ENCODE measurements around the gene MRPL28.
A peak's percentile ranks its signal among the peaks of the same experiment; 100 is the strongest.
"Not testable (repeated sequence)": the region's sequence is repeated elsewhere in the genome, so short reads cannot be mapped to it uniquely, and the experiment has no call there.

Gene MRPL28

DNA sequence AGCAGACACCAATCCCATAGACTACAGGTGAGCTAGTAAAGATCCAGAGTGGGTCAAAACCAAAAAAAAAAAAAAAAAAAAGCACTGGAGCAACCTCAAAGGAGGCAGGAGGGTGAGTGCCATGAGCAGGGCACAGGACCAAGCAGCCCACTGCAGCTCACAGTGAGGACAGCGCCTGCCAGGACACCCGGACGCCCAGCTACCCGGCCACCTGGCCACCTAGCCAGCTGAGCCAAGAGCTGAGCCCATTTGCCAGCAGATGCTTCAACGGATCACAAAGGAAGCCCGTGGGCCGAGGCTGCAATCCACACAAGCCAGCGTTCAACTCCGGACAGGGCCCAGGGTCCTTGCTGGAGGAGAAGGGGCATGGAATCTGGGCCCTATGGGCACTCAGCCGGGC lies 32.9 kb downstream of the MRPL28 start:
- DNase-seq = no peak

DNA sequence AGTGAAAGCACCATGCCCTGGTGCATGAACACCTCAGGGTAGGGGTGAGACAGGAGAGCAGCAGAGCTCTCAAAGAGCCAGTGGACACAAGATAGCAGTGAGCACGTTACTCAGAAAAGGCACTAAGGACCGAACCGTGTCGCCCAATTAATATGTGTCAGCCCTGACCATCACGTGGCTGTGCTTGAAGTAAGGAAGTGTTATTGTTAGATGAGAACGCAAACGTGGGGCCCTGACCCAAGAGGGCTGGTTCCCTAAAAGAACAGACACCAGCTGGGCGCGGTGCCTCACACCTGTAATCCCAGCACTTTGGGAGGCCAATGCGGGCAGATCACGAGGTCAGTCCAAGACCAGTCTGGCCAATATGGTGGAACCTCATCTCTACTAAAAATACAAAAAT lies 34.1 kb downstream of the MRPL28 start:
- DNase-seq = no peak

DNA sequence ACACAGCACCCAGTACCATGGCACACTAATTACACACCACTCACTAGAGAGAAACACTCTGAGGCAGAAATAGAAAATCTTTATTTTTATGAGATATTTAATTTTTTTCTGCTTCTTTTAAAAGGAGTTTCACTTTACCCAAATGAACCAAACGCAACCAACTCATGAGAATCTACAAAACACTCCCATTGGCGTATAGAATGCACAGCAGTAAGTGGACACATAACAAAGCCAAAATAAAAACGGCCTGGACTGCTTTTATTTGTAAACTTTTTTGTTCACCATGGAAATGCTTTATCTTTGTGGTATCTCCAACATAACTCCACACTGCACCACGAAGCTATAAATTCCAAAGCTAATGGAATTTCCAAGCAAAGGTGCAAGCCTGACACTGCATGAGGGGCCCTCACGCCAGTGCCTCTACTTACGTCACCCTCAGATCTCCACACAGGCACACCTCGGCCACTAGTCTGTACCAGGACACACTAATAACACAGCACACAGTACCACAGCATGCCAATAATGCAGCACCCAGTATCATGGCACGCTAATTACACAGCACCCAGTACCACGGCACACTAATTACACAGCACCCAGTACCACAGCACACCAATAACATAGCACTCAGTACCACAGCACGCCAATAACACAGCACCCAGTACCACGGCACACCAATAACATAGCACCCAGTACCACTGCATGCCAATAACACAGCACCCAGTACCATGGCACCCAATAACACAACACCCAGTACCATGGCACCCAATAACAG lies 35.3 kb downstream of the MRPL28 start:
- not testable (repeated sequence) for DNase-seq

DNA sequence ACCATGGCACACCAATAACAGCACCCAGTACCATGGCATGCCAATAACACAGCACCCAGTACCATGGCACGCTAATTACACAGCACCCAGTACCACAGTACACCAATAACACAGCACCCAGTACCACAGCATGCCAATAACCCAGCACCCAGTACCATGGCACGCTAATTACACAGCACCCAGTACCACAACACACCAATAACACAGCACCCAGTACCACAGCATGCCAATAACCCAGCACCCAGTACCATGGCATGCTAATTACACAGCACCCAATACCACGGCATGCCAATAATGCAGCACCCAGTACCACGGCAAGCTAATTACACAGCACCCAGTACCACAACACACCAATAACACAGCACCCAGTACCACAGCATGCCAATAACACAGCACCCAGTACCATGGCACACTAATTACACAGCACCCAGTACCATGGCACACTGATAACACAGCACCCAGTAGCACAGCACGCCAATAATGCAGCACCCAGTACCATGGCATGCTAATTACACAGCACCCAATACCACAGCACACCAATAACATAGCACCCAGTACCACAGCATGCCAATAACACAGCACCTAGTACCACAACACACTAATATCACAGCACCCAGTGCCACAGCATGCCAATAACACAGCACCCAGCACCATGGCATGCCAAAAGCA lies 36.0 kb downstream of the MRPL28 start:
- DNase-seq = not testable (repeated sequence)

DNA sequence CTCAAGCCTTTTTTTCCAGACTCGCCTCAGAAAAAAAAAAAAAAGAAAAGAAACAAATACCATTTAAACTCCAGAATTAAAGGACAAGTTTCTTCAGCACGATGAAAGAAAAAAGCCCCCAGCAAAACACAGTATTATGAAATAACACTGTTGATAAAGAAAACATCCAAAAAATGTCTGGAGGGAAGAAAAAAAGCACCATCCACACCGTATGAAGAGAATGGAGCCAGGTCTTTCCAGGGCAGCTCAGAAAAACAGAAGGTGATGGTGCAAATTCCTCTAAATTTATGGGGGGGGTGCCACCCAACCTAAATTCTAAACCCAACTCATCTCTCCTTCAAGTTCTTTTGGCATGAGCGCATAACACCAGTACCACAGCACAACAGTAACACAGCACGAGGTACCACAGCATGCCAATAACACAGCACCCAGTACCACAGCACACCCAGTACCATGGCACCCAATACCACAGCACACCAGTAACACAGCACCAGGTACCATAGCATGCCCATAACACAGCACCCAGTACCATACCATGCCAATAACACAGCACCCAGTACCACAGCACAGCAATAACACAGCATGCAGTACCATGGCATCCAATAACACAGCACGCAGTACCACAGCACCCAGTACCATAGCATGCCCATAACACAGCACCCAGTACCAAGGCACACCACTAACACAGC lies 36.8 kb downstream of the MRPL28 start:
- DNase-seq = no peak

DNA sequence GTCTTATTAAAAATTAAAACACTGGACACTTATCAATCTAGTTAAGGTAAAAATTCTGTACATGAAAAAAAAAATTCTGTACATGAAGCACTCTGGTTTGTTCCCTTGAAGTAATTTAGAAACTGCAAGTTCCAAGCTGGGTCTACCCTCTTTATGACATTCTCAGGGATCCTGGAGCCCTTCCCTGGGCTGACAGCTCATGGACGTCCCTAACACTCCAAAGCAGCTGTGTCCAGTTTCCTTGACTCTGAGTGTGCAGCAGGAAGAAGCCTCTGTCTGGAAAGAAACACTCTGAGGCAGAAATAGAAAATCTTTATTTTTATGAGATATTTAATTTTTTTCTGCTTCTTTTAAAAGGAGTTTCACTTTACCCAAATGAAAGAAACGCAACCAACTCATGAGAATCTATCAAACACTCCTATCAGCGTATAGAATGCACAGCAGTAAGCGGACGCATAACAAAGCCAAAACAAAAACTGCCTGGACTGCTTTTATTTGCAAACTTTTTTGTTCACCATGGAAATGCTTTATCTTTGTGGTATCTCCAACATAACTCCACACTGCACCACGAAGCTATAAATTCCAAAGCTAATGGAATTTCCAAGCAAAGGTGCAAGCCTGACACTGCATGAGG lies 39.0 kb downstream of the MRPL28 start:
- not testable (repeated sequence) for DNase-seq

DNA sequence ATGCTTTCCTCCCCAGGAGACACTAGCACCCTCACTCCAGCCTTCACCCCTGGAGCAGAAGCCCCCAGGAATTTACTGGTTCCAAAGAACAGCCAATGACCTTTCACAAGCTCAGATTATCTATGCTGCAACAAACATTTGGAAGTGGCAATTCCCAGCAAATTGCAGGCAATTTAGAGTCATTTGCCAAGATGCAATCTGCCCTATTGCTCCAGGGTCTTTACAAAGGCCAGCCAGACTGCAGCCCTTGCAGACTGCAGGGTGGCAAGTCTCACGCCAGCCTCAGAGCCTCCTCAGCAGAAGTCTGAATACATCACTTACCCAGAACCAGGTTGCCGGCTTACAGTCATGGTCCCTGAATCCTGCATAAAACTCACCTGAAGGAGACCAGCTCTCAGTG lies 39.6 kb downstream of the MRPL28 start:
- DNase-seq = no peak

DNA sequence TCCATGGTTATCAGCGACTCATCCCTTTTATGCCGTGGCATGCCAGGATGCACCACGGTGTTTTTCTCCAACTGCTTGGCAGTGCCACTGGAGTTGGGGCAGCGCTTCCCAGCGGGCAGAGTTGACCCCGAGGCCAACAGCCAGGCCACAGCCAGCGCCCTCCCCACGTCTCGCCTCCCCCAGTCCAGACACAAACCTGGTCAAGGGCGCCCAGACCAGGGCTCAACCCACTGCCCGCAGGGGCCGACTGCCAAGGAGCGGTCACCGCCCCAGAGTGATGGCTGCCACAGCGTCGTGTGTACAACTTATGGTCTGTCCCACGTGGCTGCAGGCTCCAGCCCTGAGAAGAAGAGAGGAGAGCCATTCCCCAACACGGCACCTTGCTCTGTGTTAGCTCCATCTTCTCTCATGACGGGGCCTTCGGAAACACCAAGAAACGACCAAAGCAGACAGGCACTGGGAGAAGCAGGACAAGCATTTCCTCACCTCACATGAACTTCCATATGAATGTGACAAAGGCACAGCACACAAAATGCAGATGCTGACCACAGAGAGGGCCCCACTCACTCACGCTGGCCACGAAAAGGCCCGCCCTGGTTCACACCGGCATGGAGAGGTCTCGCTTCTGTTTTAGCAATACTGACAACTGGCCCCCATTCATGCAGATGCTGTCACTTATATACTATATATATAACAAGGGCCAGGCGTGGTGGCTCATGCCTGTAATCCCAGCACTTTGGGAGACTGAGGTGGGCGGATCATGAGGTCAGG lies 44.8 kb downstream of the MRPL28 start:
- no peak for DNase-seq

DNA sequence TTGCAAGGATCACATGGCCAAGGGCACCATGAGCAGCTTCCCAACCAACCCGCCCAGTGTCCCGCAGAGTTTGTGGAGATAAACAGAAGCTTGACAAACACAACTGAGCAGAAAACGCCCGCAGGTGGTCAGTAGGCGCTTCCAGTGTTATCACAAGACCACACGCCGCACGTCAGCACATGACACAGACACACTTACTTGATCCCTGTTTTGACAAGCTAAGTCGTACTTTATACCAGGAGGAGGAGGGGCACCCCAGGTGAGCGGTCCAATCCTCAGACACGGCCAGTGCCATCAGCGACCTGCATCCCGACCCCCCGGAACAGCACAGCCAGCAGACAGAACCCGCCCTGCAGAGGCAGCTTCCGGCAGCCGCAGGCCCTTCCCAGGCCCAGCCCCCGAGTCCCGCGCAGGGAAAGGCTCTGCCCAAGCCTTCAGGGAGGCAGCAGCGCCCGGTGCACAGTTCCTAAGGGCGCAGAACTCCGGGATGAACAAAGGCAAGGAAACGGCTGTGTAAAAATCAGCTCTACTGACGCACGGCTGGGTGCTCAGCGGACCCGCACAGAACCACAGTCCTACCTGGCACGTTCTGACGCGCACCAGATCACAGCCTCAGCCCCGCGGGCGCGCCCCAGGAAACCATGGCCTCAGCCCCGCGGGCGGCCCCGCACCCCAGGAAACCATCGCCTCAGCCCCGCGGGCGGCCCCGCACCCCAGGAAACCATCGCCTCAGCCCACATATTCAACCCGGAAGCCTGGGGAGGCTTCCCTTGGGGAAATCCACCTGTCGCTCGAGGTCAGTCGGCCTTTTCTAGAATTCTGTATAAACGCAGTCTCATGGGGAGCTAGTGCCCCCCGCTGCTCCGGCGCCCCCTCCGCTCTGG lies 45.6 kb downstream of the MRPL28 start:
- DNase-seq = peak; percentile 37 to 95 (median 72)

DNA sequence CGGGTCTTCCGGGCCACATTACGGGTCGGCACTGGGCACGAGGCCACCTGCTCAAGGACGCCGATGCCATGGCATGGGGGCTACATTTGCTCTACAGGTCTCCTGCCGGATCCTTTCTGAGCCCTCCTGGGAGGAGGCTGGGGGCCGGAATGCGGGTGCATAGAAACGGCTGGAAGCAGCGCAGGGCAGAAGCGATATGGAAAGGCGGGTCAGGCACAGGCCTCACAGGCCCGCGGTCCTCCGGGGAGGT lies 46.2 kb downstream of the MRPL28 start:
- DNase-seq = no peak

DNA sequence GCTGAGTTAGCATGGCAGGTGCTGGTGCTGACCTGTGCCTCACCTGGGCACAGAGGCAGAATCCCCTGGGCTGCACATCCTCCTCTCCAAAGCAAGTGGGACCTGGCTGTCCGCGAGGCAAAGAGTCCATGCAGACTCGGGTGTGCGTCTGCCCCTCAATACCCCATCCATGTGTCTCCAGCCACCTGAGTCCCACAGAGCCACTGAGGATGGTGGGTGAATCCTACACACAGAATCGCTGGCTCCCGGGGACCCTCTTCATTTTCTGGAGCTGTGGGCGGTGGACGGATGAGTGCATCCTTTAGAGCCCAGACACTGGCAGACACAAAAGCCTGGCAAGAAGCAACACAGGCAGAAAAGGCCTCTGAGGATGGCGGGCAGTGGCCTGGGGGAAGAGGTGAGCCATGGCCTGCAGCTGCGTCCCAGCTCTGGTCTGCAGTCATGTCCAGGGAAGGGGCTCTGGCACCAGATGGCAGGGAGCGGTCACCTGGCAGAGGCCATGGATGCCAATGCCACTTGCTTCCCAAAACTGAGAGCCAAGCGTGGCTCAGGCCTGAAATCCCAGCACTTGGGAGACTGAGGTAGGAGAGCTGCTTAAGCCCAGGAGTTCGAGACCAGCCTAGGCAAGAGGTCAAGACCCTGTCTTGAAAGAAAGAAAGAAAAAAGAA lies 47.7 kb downstream of the MRPL28 start:
- no peak for DNase-seq

DNA sequence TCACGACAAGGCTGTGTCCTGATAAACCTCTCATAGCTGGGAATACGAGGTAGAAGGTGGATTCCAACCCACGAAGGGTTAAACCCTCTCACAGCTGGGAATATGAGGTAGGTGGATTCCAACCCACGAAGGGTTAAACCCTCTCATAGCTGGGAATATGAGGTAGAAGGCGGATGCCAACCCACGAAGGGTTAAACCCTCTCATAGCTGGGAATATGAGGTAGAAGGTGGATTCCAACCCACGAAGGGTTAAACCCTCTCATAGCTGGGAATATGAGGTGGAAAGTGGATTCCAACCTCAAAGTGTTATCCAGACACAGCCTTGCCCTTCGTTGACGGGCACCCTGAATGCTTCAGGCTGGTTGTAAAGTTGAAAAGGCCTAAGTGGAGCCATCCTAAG lies 48.8 kb downstream of the MRPL28 start:
- DNase-seq = no peak

DNA sequence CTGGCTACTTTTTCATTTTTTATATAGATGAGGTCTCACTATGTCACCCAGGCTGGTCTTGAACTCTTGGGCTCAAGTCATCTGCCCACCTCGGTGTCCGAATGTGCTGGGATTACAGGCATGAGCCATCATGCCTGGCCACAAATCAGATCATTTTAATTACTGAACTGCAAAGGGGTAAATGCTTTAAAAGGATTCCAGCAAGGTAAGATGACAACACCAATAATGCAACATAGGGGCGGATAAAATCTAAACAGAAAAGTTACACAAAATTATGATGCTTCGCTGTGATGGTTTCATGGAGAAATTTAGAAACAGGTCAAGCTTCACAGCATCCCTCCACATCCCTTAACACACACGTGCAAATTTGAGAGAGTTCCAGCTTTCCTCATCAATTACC lies 50.1 kb downstream of the MRPL28 start:
- DNase-seq = no peak

DNA sequence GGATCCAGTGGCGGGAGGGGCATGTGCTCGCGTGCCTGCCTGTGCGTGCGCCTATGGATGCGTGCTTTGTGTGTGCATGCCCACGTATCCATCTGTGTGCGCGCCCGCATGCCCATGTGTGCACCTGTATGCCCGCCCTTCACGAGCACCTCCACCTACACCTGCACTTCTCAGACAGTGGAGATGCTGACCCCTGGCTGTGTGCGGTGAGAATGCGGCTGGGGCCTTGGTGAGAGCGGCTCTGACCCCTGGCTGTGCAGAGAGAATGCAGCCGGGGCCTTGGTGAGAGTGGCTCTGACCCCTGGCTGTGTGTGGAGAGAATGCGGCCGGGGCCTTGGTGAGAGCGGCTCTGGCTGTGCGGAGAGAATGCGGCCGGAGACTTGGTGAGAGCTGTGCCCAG lies 51.7 kb downstream of the MRPL28 start:
- DNase-seq = no peak

DNA sequence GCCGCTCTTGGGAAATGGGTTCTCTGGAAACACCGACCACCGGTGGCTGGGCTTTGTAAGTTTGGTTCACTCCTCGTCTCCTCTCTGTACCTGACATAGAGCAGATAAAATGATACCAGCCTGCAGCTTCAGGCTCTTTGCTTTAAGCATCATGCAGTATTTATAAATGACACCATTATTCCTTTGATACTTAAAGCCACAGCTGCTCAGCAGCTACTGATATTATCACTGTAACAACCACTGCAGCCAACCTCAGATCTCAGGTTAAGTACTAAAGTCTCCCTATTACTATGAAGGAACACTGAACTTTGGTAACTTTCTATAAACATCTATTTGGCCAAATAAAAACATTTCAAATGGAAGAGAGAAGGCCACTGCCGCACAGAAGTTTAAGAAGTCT lies 52.8 kb downstream of the MRPL28 start:
- peak in 1 of 5 experiments; percentile 81 for DNase-seq

Measured in T-helper 2 cell (primary cell).